K562 (cell line): ENCODE results near the gene KCTD8. TPM values are rescaled to one million over a fixed set of nuclear protein-coding genes. Genes with fewer than 3 reads are reported as not detected.

Experiments
- ATAC-seq: fragments of 200-7000 bp; cut with Tn5 transposase; 3 replicates; pipeline ENCODE4 v1.9.1; 2020; ENCODE audit warnings: moderate library complexity
- BruUV-seq: library from RNA; stranded (reverse); fragments of 400-500 nt; replicated peaks from 2 replicates; lab custom pipeline; 2021; lab: Mats Ljungman, UMichigan
- CTCF ChIA-PET: fragments of 300-600 bp; formaldehyde crosslinking; extraction: SDS; loops from one replicate; lab custom pipeline; 2021; ENCODE audit warnings: low intra/inter-chr PET ratio; lab: Yijun Ruan, JAX
- POLR2A ChIA-PET: fragments of 300-600, 350-650 bp; sonication (Branson Sonifier 250); formaldehyde crosslinking; extraction: SDS; loops from one replicate; lab custom pipeline; 2021; ENCODE audit warnings: antibody characterized with exemption, inconsistent platforms; lab: Yijun Ruan, JAX
- DNase-seq, 4 experiments: peaks; one replicate each; pipeline versions ENCODE4 v3.0.0 to v3.0.0-alpha.2; 2011 to 2018; ENCODE audit warnings: low spot score in 3 of 4, mixed read lengths in 3 of 4; ENCODE audit errors: extremely low read depth in 1 of 4
- FAIRE-seq: peaks from 2 replicates; lab custom pipeline; 2011; peaks lifted over from hg19 to GRCh38; lab: Jason Lieb, UNC
- H2AFZ ChIP-seq: 2 replicates; pipeline ENCODE4 v1.6.0; 2011; ENCODE audit warnings: low read depth, low read length, control low read depth, inconsistent platforms
- H3K27ac ChIP-seq: fragments of 200-600 bp; 3 replicates; pipeline ENCODE4 v1.8.0; 2011; ENCODE audit warnings: low read depth, mild to moderate bottlenecking, control low read depth, inconsistent platforms, low read length, moderate library complexity, mixed read lengths; ENCODE audit errors: extremely low read depth
- H3K27me3 ChIP-seq, 2 experiments: fragments of 300-600 bp in 1 of 2; 2 replicates in 1 of 2; 3 replicates in 1 of 2; pipeline versions ENCODE4 v1.6.0 to v1.8.0; 2011; ENCODE audit warnings: inconsistent platforms in 2 of 2, low read length in 2 of 2, mild to moderate bottlenecking in 1 of 2, mixed read lengths in 1 of 2, moderate library complexity in 1 of 2; ENCODE audit not compliant: control insufficient read depth in 2 of 2, insufficient read depth in 2 of 2
- H3K36me3 ChIP-seq: fragments of 300-600 bp; 3 replicates; pipeline ENCODE4 v1.8.0; 2011; ENCODE audit warnings: mild to moderate bottlenecking, low read length, inconsistent platforms; ENCODE audit not compliant: control insufficient read depth, insufficient read depth
- H3K4me1 ChIP-seq, 2 experiments: fragments of 200-600 bp in 1 of 2; replicated peaks in 1 of 2; 2 replicates in 1 of 2; 3 replicates in 1 of 2; pipeline versions ENCODE4 v1.5.1 to v1.8.0; 2011; ENCODE audit warnings: inconsistent platforms in 2 of 2, low read length in 2 of 2, mild to moderate bottlenecking in 1 of 2, mixed read lengths in 1 of 2, moderate library complexity in 1 of 2; ENCODE audit not compliant: control insufficient read depth in 2 of 2, insufficient read depth in 2 of 2
- H3K4me2 ChIP-seq: 2 replicates; pipeline ENCODE4 v1.6.1; 2011; ENCODE audit warnings: low read length, control low read depth, inconsistent platforms, mixed read lengths; ENCODE audit not compliant: insufficient read depth
- H3K4me3 ChIP-seq: fragments of 200-600 bp; sonication (generic), shearing (Covaris generic); 2 replicates; pipeline ENCODE4 v1.5.1; 2016; ENCODE audit warnings: control low read depth, inconsistent platforms
- H3K79me2 ChIP-seq: fragments of 200-600 bp; 3 replicates; pipeline ENCODE4 v1.8.0; 2011; ENCODE audit warnings: low read length, inconsistent platforms; ENCODE audit not compliant: control insufficient read depth, insufficient read depth
- H3K9ac ChIP-seq, 2 experiments: 2 replicates each; pipeline versions ENCODE4 v1.6.0 to v1.6.1; 2011; ENCODE audit warnings: low read depth in 2 of 2, low read length in 2 of 2, control low read depth in 1 of 2, inconsistent platforms in 1 of 2, mild to moderate bottlenecking in 1 of 2, mixed read lengths in 1 of 2; ENCODE audit not compliant: insufficient read depth in 1 of 2
- H3K9me1 ChIP-seq: one replicate; pipeline ENCODE4 v1.6.0; 2011; ENCODE audit warnings: inconsistent platforms, mild to moderate bottlenecking, low read length, moderate library complexity; ENCODE audit not compliant: control insufficient read depth, insufficient read depth
- H3K9me3 ChIP-seq: replicated peaks from 2 replicates; pipeline ENCODE4 v1.5.1; 2011; ENCODE audit warnings: low read depth, low read length, inconsistent platforms; ENCODE audit not compliant: control insufficient read depth, insufficient read depth
- H4K20me1 ChIP-seq: replicated peaks from 2 replicates; pipeline ENCODE4 v1.6.1; 2011; ENCODE audit warnings: low read length, inconsistent platforms, mixed read lengths; ENCODE audit not compliant: control insufficient read depth, insufficient read depth
- ASH1L ChIP-seq: fragments of 450-650 bp; IDR thresholded peaks from 2 replicates; pipeline ENCODE4 v1.6.1; 2018; ENCODE audit warnings: borderline replicate concordance, mild to moderate bottlenecking, low read depth; ENCODE audit not compliant: partially characterized antibody
- EGR1 ChIP-seq: fragments of 450-650 bp; conservative IDR thresholded peaks from 2 replicates; pipeline ENCODE4 v1.6.1; 2017; ENCODE audit warnings: mild to moderate bottlenecking
- GTF2A2 ChIP-seq: IDR thresholded peaks from 2 replicates; pipeline ENCODE4 v1.6.1; 2016; ENCODE audit warnings: mild to moderate bottlenecking, missing genetic modification characterization, missing compliant biosample characterization
- KDM2B ChIP-seq: fragments of 250-450 bp; sonication (Bioruptor Pico); IDR thresholded peaks from 2 replicates; pipeline ENCODE4 v1.8.0; 2021; ENCODE audit warnings: mild to moderate bottlenecking, moderate library complexity
- NRF1 ChIP-seq, 2 experiments: fragments of 450-650 bp; IDR thresholded peaks in 1 of 2; conservative IDR thresholded peaks in 1 of 2; 2 replicates each; pipeline ENCODE4 v1.6.1; 2014; ENCODE audit warnings: mild to moderate bottlenecking in 2 of 2
- NUFIP1 ChIP-seq: fragments of 450-650 bp; IDR thresholded peaks from 2 replicates; pipeline ENCODE4 v1.6.1; 2018; ENCODE audit not compliant: partially characterized antibody
- RAD21 ChIP-seq, 2 experiments: fragments of 250-450 bp in 1 of 2; fragments of 450-650 bp in 1 of 2; sonication (Bioruptor Pico) in 1 of 2; formaldehyde crosslinking in 1 of 2; IDR thresholded peaks in 1 of 2; conservative IDR thresholded peaks in 1 of 2; 2 replicates each; pipeline versions ENCODE4 v1.4.0 to v1.8.0; 2020 to 2022; ENCODE audit warnings: mild to moderate bottlenecking in 2 of 2, moderate library complexity in 1 of 2
- SMC3 ChIP-seq: conservative IDR thresholded peaks from 2 replicates; pipeline ENCODE4 v1.6.1; 2011; ENCODE audit warnings: low read depth, low read length, improper control_type of control experiment; ENCODE audit not compliant: insufficient read depth
- SP2 ChIP-seq: IDR thresholded peaks from 2 replicates; pipeline ENCODE4 v1.6.1; 2011; ENCODE audit warnings: mild to moderate bottlenecking, low read depth, low read length, moderate library complexity; ENCODE audit not compliant: poor library complexity, severe bottlenecking; ENCODE audit errors: extremely low read depth
- SPI1 ChIP-seq: IDR thresholded peaks from 2 replicates; pipeline ENCODE4 v1.6.1; 2011; ENCODE audit warnings: low read depth, low read length, control low read depth, borderline replicate concordance
- SRSF3 ChIP-seq: fragments of 200-400 bp; formaldehyde crosslinking; IDR thresholded peaks from 2 replicates; pipeline ENCODE4 v1.6.1; 2016; ENCODE audit warnings: mild to moderate bottlenecking, low read length, moderate library complexity; ENCODE audit not compliant: insufficient read depth
- SRSF9 ChIP-seq: fragments of 200-400 bp; formaldehyde crosslinking; IDR thresholded peaks from 2 replicates; pipeline ENCODE4 v1.6.1; 2017; ENCODE audit warnings: low read depth, low read length, borderline replicate concordance
- TAL1 ChIP-seq: fragments of 450-650 bp; IDR thresholded peaks from 2 replicates; pipeline ENCODE4 v1.6.1; 2016; ENCODE audit warnings: mild to moderate bottlenecking
- TCF3 ChIP-seq: sonication (generic); formaldehyde crosslinking; IDR thresholded peaks from 2 replicates; pipeline ENCODE4 v1.4.0; 2020; ENCODE audit warnings: mild to moderate bottlenecking, missing genetic modification reagents
- ZNF282 ChIP-seq: sonication (generic); formaldehyde crosslinking; IDR thresholded peaks from 2 replicates; pipeline ENCODE4 v1.8.1; 2023; ENCODE audit warnings: missing genetic modification reagents
- ZNF316 ChIP-seq: fragments of 450-650 bp; IDR thresholded peaks from 2 replicates; pipeline ENCODE4 v1.6.1; 2016
- WGBS: fragments of 100-300 bp; shearing (Covaris generic); methylation state at CpG from one replicate; pipeline ENCODE4 v1.1.6; 2016; ENCODE audit warnings: low coverage, mixed read lengths; ENCODE audit not compliant: insufficient coverage; ENCODE audit errors: missing lambda C conversion rate; 5-methylcytosine and 5-hydroxymethylcytosine counted together
- in situ Hi-C: fragments of 300-500 bp; cut with MboI; formaldehyde crosslinking; loops from 4 replicates; pipeline ENCODE4 v1.15.0; 2018; ENCODE audit warnings: inconsistent platforms, mixed read lengths
- intact Hi-C: fragments of 100-400 bp; cut with micrococcal nuclease; formaldehyde crosslinking; loops from 2 replicates; pipeline ENCODE4 v1.14.2; 2022
- polyA plus RNA-seq, 8 experiments: library from polyadenylated mRNA; depleted of rRNA in 4 of 8; stranded (reverse) in 5 of 8; unstranded in 3 of 8; fragments of >200 nt; fragmentation: Nextera tagmentation in 2 of 8; fragmentation: Illumina TruSeq in 1 of 8; extraction: Ambion mirVana in 2 of 8; extraction: Trizol in 1 of 8; gene quantifications; 2 replicates each; pipeline versions ENCODE4 v1.2.1 to v1.2.3, GENCODE V29; 2011 to 2014; ENCODE audit warnings: inconsistent platforms in 1 of 8, missing spikeins in 1 of 8
- total RNA-seq, 7 experiments: library from RNA; depleted of rRNA in 6 of 7; stranded (reverse); fragments of >200 nt in 6 of 7; fragmentation: Illumina TruSeq in 2 of 7; extraction: Trizol in 2 of 7; gene quantifications; 2 replicates each; pipeline versions ENCODE4 v1.2.1 to v1.2.3, GENCODE V29; 2011 to 2021; ENCODE audit warnings: low replicate concordance in 1 of 7
- TF ChIP-seq, protein P1 (sequence below): fragments of 150-350 bp; IDR thresholded peaks from 2 replicates; pipeline ENCODE4 v1.6.1; 2014; ENCODE audit warnings: low read depth, mild to moderate bottlenecking, low read length, borderline replicate concordance
- TF ChIP-seq, protein P2 (sequence below): fragments of 450-650 bp; formaldehyde crosslinking; IDR thresholded peaks from 2 replicates; pipeline ENCODE4 v1.4.0; 2020; ENCODE audit warnings: mild to moderate bottlenecking, mixed read lengths

KCTD8 gene
- total and polyA plus RNA-seq, 9 of the 15 experiments (the other 6 are each of a cell fraction or from before 2014, with no cell fraction given), result not detected

DNA sequence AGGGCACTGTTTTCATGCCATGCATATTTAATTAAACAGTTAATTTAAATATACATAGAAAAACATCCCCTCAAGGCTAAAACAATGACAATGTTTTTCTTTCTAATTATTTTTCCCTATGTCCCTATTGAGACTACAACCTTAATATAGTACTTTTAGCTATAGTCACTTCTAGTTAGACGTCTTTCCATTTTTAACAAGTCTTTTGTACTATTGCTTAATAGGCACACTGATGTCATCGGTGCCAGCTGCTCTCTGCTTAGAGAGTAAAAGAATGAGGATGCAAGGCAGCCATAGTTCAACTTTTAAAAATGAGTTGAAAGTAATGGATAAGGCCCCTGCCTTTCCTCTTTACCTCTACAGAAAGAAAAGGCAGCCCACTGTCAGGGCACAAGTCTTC is 191.1 kb downstream of the KCTD8 start (continued):
- TF ChIP-seq, protein P1, sequence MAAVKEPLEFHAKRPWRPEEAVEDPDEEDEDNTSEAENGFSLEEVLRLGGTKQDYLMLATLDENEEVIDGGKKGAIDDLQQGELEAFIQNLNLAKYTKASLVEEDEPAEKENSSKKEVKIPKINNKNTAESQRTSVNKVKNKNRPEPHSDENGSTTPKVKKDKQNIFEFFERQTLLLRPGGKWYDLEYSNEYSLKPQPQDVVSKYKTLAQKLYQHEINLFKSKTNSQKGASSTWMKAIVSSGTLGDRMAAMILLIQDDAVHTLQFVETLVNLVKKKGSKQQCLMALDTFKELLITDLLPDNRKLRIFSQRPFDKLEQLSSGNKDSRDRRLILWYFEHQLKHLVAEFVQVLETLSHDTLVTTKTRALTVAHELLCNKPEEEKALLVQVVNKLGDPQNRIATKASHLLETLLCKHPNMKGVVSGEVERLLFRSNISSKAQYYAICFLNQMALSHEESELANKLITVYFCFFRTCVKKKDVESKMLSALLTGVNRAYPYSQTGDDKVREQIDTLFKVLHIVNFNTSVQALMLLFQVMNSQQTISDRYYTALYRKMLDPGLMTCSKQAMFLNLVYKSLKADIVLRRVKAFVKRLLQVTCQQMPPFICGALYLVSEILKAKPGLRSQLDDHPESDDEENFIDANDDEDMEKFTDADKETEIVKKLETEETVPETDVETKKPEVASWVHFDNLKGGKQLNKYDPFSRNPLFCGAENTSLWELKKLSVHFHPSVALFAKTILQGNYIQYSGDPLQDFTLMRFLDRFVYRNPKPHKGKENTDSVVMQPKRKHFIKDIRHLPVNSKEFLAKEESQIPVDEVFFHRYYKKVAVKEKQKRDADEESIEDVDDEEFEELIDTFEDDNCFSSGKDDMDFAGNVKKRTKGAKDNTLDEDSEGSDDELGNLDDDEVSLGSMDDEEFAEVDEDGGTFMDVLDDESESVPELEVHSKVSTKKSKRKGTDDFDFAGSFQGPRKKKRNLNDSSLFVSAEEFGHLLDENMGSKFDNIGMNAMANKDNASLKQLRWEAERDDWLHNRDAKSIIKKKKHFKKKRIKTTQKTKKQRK, result no peak
- no peak for TF ChIP-seq RAD21 (CRISPR knock-in tag; conservative IDR thresholded peaks at IDR 0.05 in 1 of 2, IDR thresholded peaks at IDR 0.05 in 1 of 2)
- no peak for TF ChIP-seq KDM2B (CRISPR knock-in tag)
- TF ChIP-seq ZNF316, result no peak
- TF ChIP-seq ASH1L, result no peak
- no peak for TF ChIP-seq TCF3 (CRISPR knock-in tag)
- TF ChIP-seq SRSF3, result no peak
- TF ChIP-seq SP2, result no peak

DNA sequence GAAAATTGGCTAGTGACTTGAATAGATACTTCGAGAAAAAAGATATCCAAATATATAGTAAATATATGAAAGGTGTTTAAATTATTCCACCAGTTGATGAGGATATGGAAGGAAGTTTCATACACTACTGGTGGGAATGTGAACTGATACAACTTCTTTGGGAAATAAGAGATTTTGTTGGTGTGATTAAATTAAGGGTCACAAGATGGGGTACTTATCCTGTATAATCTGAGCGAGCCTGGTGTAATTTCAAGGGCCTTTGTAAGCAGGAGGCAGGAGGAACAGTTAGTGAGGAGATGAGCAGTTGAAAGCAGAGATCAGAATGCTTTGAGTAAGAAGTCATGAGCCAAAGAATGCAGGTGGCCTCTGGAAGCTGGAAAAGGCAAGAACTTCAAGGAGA is 192.2 kb downstream of the KCTD8 start:
- no peak for FAIRE-seq
- TF ChIP-seq, protein P2, sequence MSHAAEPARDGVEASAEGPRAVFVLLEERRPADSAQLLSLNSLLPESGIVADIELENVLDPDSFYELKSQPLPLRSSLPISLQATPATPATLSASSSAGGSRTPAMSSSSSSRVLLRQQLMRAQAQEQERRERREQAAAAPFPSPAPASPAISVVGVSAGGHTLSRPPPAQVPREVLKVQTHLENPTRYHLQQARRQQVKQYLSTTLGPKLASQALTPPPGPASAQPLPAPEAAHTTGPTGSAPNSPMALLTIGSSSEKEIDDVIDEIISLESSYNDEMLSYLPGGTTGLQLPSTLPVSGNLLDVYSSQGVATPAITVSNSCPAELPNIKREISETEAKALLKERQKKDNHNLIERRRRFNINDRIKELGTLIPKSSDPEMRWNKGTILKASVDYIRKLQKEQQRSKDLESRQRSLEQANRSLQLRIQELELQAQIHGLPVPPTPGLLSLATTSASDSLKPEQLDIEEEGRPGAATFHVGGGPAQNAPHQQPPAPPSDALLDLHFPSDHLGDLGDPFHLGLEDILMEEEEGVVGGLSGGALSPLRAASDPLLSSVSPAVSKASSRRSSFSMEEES, result no peak
- no peak for TF ChIP-seq SMC3
- TF ChIP-seq SPI1, result no peak
- no peak for TF ChIP-seq TAL1
- no peak for TF ChIP-seq GTF2A2 (tag)
- no peak for TF ChIP-seq ZNF282
- no peak for TF ChIP-seq SRSF9
- no peak for TF ChIP-seq NUFIP1
- TF ChIP-seq EGR1, result no peak
- no peak for TF ChIP-seq NRF1 (conservative IDR thresholded peaks at IDR 0.05 in 1 of 2, IDR thresholded peaks at IDR 0.05 in 1 of 2)

More for the DNA sequence above, 192.2 kb downstream of the KCTD8 start:
- no peak for ATAC-seq
- intact Hi-C loops, result no loop called here
- in situ Hi-C loops, result no loop called here
- no TSS peak for BruUV-seq
- CTCF ChIA-PET, result no interaction called here
- Histone ChIP-seq H3K4me3 (no peak overlapping the region), H3K36me3 (no peaks in the 10 kb centered on the region), H3K9me3 (no peaks in the 10 kb centered on the region), H3K4me1 (no peaks in the 10 kb centered on the region), H2AFZ (no peak overlapping the region), H3K27ac (no peak overlapping the region), H3K4me2 (no peak overlapping the region), H3K79me2 (no peaks in the 10 kb centered on the region), H3K9me1 (no peaks in the 10 kb centered on the region), H3K27me3 (no peaks in the 10 kb centered on the region), H3K9ac (no peak overlapping the region), H4K20me1 (no peaks in the 10 kb centered on the region)
- WGBS, result 0% methylated on average over 2 of the region's 2 CpGs
- no peak for DNase-seq
- POLR2A ChIA-PET, result no interaction called here
